ENCODE results near the gene SF1. TPM values are rescaled to one million over a fixed set of nuclear protein-coding genes. Genes with fewer than 3 reads are reported as not detected.

SF1 gene
- total RNA-seq, 1 donor from 2014 or later, result 391 TPM

- DNase-seq (ENCODE audit: low spot score), result no peak
Measured at GRCh38 chr11:64746486-64746885, 31.9 kb downstream of the SF1 start.

- DNase-seq (ENCODE audit: low spot score), result peak; percentile 92
Measured at GRCh38 chr11:64745521-64746328, 32.6 kb downstream of the SF1 start.

GRCh38 chr11:64745189-64745520, 33.2 kb downstream of the SF1 start:
- peak; percentile 83 for DNase-seq (ENCODE audit: low spot score)

GRCh38 chr11:64744544-64745188, 33.7 kb downstream of the SF1 start:
- DNase-seq (ENCODE audit: low spot score), result no peak

- DNase-seq (ENCODE audit: low spot score), result peak; percentile 78
Measured at GRCh38 chr11:64743591-64744543, 34.5 kb downstream of the SF1 start, which contains the start of gene RASGRP2. Gene RASGRP2 (minus strand): TSS chr11:64744142. CDS start chr11:64742866, 1,276 bp downstream.

GRCh38 chr11:64742889-64743590, 35.3 kb downstream of the SF1 start:
- DNase-seq (ENCODE audit: low spot score), result peak; percentile 78

GRCh38 chr11:64742087-64742888, 36.1 kb downstream of the SF1 start:
- no peak for DNase-seq (ENCODE audit: low spot score)

GRCh38 chr11:64741375-64742086, 36.8 kb downstream of the SF1 start:
- no peak for DNase-seq (ENCODE audit: low spot score)

GRCh38 chr11:64739871-64740270, 38.5 kb downstream of the SF1 start:
- no peak for DNase-seq (ENCODE audit: low spot score)

- DNase-seq (ENCODE audit: low spot score), result no peak
Measured at GRCh38 chr11:64736654-64737053, 41.7 kb downstream of the SF1 start.

GRCh38 chr11:64735725-64736259, 42.5 kb downstream of the SF1 start:
- no peak for DNase-seq (ENCODE audit: low spot score)

- no peak for DNase-seq (ENCODE audit: low spot score)
Measured at GRCh38 chr11:64734811-64735724, 43.3 kb downstream of the SF1 start.

- DNase-seq (ENCODE audit: low spot score), result no peak
Measured at GRCh38 chr11:64731601-64732000, 46.7 kb downstream of the SF1 start.

- DNase-seq (ENCODE audit: low spot score), result no peak
Measured at GRCh38 chr11:64729851-64730382, 48.4 kb downstream of the SF1 start.

- DNase-seq (ENCODE audit: low spot score), result no peak
Measured at GRCh38 chr11:64728757-64729365, 49.5 kb downstream of the SF1 start.

GRCh38 chr11:64726867-64727530, 51.3 kb downstream of the SF1 start:
- DNase-seq (ENCODE audit: low spot score), result no peak

- no peak for DNase-seq (ENCODE audit: low spot score)
Measured at GRCh38 chr11:64726211-64726641, 52.1 kb downstream of the SF1 start.
